Measurements from ENCODE around the gene HPCAL1. TPM values are rescaled to one million over a fixed set of nuclear protein-coding genes. Genes with fewer than 3 reads are reported as not detected.

Gene HPCAL1
- total RNA-seq, 2 donors from 2014 or later, result 22.5 to 203 TPM

DNA sequence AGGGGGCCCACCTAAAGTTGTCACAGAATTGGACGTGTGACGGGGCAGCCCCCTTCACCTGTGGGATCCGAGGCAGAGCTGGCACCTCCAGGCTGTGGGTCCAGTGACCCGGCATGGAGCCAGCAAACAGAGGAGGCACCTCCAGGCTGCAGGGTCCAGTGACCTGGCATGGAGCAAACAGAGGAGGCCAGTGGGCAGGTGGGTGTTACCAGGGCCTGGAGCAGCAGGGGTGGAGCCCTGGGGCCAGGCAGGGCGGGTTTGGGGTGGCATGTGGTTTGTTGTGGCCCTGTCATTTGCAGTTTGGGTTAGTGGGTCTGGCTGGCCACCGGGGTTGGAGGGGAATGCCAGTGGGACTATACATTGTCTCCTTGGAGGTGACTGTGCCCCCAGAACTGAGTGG is 68.2 kb downstream of the HPCAL1 start:
- Histone ChIP-seq H3K36me3 (no peaks in the 10 kb centered on the region), H3K27ac (no peak overlapping the region), H3K27me3 (replicated peaks; ENCODE audit: insufficient read depth) (no peaks in the 10 kb centered on the region), H3K4me3 (no peak overlapping the region), H3K4me1 (replicated peaks) (peaks cover 3% of the 10 kb centered on the region), H3K9me3 (no peaks in the 10 kb centered on the region)
- no peak for TF ChIP-seq POLR2AphosphoS5 (IDR thresholded peaks at IDR 0.05)
- TF ChIP-seq, protein P1, sequence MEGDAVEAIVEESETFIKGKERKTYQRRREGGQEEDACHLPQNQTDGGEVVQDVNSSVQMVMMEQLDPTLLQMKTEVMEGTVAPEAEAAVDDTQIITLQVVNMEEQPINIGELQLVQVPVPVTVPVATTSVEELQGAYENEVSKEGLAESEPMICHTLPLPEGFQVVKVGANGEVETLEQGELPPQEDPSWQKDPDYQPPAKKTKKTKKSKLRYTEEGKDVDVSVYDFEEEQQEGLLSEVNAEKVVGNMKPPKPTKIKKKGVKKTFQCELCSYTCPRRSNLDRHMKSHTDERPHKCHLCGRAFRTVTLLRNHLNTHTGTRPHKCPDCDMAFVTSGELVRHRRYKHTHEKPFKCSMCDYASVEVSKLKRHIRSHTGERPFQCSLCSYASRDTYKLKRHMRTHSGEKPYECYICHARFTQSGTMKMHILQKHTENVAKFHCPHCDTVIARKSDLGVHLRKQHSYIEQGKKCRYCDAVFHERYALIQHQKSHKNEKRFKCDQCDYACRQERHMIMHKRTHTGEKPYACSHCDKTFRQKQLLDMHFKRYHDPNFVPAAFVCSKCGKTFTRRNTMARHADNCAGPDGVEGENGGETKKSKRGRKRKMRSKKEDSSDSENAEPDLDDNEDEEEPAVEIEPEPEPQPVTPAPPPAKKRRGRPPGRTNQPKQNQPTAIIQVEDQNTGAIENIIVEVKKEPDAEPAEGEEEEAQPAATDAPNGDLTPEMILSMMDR (IDR thresholded peaks at IDR 0.05), result no peak
- no peak for TF ChIP-seq POLR2A (IDR thresholded peaks at IDR 0.05)
- WGBS, result 92% methylated on average over 6 of the region's 6 CpGs
- DNase-seq (ENCODE audit: low spot score), result no peak
- intact Hi-C loops (cut with DNase I), result no loop called here

- H3K27ac ChIP-seq, result no peak overlapping the region
Measured at GRCh38 chr2:10371441-10372196, 68.9 kb downstream of the HPCAL1 start.

GRCh38 chr2:10372203-10372861 is 69.6 kb downstream of the HPCAL1 start:
- intact Hi-C loops (cut with DNase I), result no loop called here
- H3K4me1 ChIP-seq (replicated peaks), result peaks cover 3% of the 10 kb centered on the region
- no peaks in the 10 kb centered on the region for H3K36me3 ChIP-seq
- no peak overlapping the region for H3K4me3 ChIP-seq
- no peaks in the 10 kb centered on the region for H3K9me3 ChIP-seq
- no peaks in the 10 kb centered on the region for H3K27me3 ChIP-seq (replicated peaks; ENCODE audit: insufficient read depth)
- 96% methylated on average over 18 of the region's 20 CpGs for WGBS
- H3K27ac ChIP-seq, result no peak overlapping the region
- no peak for DNase-seq (ENCODE audit: low spot score)
- TF ChIP-seq POLR2A (IDR thresholded peaks at IDR 0.05), result no peak
- TF ChIP-seq POLR2AphosphoS5 (IDR thresholded peaks at IDR 0.05), result no peak
- TF ChIP-seq, protein P1 (IDR thresholded peaks at IDR 0.05), result no peak

More at GRCh38 chr2:10371441-10372196, 68.9 kb downstream of the HPCAL1 start:
- no peak overlapping the region for H3K4me3 ChIP-seq
- peaks cover 3% of the 10 kb centered on the region for H3K4me1 ChIP-seq (replicated peaks)
- H3K27me3 ChIP-seq (replicated peaks; ENCODE audit: insufficient read depth), result no peaks in the 10 kb centered on the region
- WGBS, result 83% methylated on average over 15 of the region's 15 CpGs
- TF ChIP-seq, protein P1 (IDR thresholded peaks at IDR 0.05), result no peak
- TF ChIP-seq POLR2AphosphoS5 (IDR thresholded peaks at IDR 0.05) (no peak), POLR2A (IDR thresholded peaks at IDR 0.05) (no peak)
- no peaks in the 10 kb centered on the region for H3K9me3 ChIP-seq
- intact Hi-C loops (cut with DNase I), result no loop called here
- H3K36me3 ChIP-seq, result no peaks in the 10 kb centered on the region
- no peak for DNase-seq (ENCODE audit: low spot score)

GRCh38 chr2:10372862-10373240 is 70.1 kb downstream of the HPCAL1 start:
- H3K27me3 ChIP-seq (replicated peaks; ENCODE audit: insufficient read depth), result no peaks in the 10 kb centered on the region
- 81% methylated on average over 7 of the region's 7 CpGs for WGBS
- peaks cover 3% of the 10 kb centered on the region for H3K4me1 ChIP-seq (replicated peaks)
- H3K36me3 ChIP-seq, result no peaks in the 10 kb centered on the region
- intact Hi-C loops (cut with DNase I), result no loop called here
- H3K9me3 ChIP-seq, result no peaks in the 10 kb centered on the region
- H3K27ac ChIP-seq, result no peak overlapping the region
- TF ChIP-seq POLR2AphosphoS5 (IDR thresholded peaks at IDR 0.05), result no peak
- no peak for DNase-seq (ENCODE audit: low spot score)
- H3K4me3 ChIP-seq, result no peak overlapping the region

GRCh38 chr2:10373931-10374330 is 71.2 kb downstream of the HPCAL1 start:
- H3K9me3 ChIP-seq, result no peaks in the 10 kb centered on the region
- intact Hi-C loops (cut with DNase I), result no loop called here
- no peak for DNase-seq (ENCODE audit: low spot score)
- TF ChIP-seq POLR2A (IDR thresholded peaks at IDR 0.05) (no peak), POLR2AphosphoS5 (IDR thresholded peaks at IDR 0.05) (no peak)
- TF ChIP-seq, protein P1 (IDR thresholded peaks at IDR 0.05), result no peak
- peaks cover 3% of the 10 kb centered on the region for H3K4me1 ChIP-seq (replicated peaks)
- no peaks in the 10 kb centered on the region for H3K36me3 ChIP-seq
- 90% methylated on average over 10 of the region's 10 CpGs for WGBS
- H3K4me3 ChIP-seq, result no peak overlapping the region
- H3K27ac ChIP-seq, result no peak overlapping the region
- no peaks in the 10 kb centered on the region for H3K27me3 ChIP-seq (replicated peaks; ENCODE audit: insufficient read depth)

Data from prostate gland (tissue), 2 donors.